Inflammatory macrophage treated with lipopolysaccharide for 1 hour (primary cell): Measurements from ENCODE around the gene COL6A1.

ENCODE experiments used
- DNase-seq, 2 donors: peaks; one replicate each; pipeline ENCODE4 v3.0.0-alpha.2; 2020 to 2022

The COL6A1 gene

DNA sequence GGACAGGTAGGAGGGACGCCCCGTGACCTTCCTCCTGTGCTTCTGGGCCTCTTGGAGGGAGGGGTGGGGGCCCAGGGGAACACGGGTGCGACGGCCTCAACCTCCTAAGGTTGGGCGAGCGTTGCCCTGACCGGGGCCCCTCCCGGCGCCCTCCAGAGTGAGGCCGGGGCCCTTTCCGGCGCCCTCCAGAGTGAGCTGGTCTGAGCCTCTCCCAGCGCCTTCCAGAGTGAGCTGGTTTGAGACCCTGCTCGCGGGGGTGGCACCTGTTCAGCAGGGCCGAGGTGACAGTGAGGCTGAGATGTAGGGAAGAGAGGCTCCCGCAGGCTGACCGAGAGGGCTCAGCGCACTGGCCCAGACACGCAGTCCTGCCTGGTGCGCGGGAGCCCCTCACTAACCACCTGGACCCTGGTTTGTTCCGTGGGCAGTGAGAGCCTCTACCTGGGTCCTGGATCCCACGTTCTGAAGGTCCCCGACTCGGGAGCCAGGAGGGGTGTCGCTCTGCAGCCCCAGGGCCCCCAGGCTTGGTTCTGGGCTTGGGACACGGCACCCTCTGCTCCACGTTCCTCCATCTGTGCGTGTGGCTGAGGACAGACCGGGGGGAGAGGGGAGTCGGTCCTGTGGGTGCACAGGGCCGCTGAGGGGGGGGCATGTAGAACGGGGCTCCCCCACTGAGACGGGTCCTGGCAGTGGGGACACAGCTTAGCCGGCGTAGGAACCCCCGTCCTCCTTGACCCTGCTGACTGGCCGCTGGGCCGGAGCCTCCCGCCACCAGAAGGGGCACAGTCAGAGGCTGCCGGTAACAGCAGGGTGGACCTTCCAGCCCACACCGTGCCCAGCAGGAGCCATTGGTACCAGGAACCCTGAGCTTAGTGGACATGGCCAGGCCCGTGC lies 1.4 kb downstream of the COL6A1 start:
- no peak for DNase-seq

DNA sequence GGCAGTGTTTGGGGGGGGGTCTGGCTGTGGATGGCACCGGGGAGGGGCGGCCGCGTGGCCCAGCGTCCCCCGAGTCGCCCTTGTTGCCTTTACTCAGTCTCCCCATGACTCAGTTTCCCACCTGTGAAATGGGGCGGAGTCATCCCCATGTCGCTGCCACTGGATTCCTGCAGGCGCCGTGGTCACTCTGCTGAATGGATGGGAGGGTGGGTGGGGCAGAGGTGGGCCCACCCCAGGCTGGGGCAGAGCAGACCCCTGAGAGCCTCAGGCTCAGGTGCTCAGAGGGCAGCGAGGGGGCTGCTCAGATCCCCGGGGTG lies 2.0 kb downstream of the COL6A1 start:
- no peak for DNase-seq

- no peak for DNase-seq
These were observed 2.5 kb downstream of the COL6A1 start for GRCh38 chr21:45983981-45984551.

DNA sequence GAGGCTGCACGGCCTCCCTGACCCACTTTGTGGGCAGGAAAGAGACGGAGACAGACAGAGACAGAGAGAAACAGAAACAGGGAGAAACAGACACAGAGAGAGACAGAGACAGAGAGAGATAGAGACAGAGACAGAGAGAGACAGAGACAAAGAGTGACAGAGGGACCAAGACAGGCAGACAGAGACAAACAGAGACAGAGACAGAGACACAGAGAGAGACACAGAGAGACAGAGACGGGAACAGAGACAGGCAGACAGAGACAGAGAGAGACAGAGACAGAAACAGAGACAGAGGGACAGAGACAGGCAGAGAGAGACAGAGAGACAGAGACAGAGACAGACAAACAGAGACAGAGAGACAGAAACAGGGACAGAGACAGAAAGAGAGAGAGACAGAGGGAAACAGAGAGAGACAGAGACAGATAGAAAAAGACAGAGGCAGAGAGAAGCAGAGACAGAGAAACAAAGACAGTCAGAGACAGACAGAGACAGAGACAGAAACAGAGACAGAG lies 3.1 kb downstream of the COL6A1 start:
- DNase-seq, result no peak

DNA sequence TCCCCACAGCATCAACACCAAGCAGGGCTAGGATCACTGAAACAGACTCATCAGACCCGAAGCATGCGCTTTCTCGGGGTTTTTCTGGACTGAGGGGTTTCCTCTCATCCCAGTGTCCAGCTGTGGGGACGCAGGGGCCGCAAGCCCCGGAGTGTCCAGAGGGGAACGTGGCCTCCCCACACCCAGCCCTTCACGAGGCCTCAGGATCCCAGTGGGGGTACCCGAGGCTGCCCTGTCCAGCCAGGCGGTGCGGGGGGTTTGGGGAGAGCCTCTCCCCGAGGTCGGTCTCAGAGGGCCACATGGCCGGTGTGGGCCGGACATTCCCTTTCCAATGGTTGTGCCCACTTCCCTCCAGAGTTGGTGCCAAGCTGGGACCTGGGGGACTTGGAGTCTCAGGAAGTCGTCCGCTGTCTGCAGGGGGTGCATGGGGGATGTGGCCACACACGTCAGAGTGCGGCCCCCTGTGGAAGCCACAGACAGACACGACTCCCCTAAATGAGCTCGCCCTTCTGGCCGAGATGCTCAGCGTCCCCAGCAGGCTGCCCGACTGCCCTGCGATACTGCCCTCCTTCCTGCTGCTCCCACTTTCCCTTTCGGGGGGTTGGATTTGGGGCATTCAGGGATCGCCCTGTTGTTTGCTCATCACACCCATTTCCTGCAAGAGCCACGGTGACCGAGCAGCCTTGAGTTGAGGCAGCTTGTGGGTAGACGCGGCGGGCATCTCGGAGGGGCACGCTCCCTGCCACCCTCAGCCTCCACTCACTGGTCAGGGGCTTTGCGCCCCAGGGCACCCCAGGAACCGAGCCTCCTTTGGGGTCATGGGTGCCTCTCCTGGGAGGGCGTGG lies 4.1 kb downstream of the COL6A1 start:
- DNase-seq, result no peak

GRCh38 chr21:45986316-45987051 lies 4.9 kb downstream of the COL6A1 start:
- DNase-seq, result no peak

DNA sequence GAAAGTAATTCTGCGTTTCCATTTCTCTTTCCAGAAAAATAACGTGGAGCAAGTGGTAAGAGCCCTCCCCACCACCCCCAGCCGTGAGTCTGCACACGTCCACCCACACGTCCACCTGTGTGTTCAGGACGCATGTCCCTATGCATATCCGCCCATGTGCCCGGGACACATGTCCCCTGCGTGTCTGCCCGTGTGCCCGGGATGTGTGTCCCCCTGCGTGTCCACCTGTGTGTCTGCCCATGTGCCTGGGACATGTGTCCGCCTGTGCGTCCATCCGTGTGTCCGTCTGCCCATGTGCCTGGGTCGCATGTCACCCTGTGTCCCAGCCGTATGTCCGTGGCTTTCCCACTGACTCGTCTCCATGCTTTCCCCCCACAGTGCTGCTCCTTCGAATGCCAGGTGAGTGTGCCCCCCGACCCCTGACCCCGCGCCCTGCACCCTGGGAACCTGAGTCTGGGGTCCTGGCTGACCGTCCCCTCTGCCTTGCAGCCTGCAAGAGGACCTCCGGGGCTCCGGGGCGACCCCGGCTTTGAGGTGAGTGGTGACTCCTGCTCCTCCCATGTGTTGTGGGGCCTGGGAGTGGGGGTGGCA lies 5.6 kb downstream of the COL6A1 start:
- no peak for DNase-seq

DNA sequence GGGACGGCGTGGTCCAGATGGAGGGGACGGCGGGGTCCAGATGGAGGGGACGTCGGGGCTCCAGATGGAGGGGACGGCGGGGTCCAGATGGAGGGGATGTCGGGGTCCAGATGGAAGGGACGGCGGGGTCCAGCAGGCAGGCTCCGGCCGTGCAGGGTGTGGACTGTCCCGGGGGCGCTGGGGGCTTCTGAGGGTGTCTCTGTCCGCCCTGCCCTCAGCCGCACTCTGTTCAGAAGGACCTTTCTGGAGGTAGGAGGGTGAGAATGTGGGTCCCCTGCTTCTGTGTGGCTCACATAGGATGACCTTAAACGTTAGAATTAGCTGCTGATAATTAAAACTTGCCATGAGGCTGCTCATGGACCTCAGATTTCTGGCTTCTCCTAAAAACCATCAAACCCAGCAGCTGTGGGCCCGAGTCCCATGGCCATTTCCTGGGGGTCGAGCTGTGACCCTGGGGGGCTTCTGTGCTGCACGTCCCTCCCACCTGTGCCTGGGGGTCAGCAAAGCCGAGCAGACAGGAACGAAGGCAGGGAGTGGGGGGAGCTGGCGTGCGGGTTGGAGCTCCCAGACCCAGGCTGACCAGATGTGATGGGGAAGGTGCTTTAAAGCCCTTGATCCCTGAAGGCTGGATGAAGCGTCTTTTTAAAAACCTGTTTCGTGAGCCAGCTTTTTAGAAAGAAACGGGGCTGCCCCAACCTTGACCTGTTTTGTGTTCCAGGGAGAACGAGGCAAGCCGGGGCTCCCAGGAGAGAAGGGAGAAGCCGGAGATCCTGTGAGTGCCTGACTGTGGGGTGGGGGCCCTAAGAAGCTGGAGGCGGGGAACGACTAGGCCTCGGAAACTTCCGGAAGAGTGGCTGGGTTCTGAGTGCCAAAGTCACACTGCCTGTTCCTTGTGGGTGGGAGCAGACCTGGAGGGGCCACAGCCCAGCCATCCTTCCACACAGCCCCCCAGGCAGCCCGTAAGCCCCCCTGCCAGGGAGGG lies 7.1 kb downstream of the COL6A1 start:
- DNase-seq, result no peak

DNA sequence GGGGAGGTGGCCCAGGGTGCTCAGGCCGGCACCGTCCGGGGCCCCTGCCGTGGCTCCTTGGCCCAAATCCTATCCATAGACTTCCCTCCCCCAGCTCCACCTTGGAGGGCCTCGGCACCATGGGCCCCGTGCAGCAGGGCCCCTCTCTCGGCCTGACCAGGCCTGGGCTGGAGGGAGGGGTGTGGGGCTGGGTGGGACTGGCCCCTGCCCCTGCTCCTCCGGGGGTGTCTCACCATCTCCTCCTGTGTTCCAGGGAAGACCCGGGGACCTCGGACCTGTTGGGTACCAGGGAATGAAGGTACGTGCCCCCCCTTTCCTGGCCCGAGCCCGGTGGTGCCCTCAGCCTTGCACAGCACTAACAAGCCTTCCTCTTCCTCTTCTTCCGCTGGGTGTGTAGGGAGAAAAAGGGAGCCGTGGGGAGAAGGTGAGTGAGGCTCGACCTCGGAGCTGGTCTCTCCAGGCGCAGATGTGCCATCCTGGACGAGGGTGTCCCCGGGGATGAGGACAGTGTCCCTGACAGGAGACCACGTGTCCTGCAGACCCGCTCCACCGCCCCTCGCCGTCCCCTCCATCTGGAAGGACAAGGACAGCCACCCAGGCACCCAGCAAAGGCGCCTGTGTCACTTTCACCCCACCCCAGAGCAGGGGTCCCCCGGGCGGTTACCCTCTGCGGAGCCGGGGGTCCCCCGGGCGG lies 7.9 kb downstream of the COL6A1 start:
- DNase-seq, result no peak

- no peak for DNase-seq
These were observed 8.6 kb downstream of the COL6A1 start for GRCh38 chr21:45990049-45990711.

- no peak for DNase-seq
These were observed 9.4 kb downstream of the COL6A1 start for GRCh38 chr21:45990741-45991605.

DNA sequence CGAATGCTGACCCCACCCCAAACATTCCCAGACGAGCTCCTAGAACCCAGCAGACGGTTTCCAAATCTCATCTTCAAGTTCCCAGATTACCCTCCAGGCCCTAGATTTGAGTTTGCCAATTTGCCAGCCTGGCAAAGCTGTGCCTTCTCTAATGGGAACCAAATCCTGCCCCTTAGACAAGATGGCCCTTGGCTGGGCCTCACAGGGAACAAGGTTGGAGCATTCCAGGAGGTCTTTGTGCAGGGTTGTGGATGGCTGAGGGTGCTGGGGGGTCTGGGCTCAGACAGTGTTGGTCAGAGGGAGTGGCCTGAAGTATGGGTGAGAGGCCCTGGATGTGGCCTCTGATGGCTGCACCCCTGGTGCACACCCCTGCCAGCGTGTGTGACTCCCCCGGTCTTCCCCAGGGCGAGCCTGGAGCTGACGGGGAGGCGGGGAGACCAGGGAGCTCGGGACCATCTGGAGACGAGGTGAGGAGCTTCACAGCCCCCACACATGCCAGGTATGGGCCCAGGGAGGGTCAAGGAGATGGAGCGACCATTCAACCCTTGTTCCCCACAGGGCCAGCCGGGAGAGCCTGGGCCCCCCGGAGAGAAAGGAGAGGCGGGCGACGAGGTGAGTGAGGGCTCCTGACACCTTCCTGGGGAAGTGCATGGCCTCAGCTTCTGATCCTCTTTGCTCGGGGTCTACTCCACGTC lies 10.2 kb downstream of the COL6A1 start:
- DNase-seq, result no peak

- DNase-seq, result no peak
These were observed 11.0 kb downstream of the COL6A1 start for GRCh38 chr21:45992301-45993209.

DNA sequence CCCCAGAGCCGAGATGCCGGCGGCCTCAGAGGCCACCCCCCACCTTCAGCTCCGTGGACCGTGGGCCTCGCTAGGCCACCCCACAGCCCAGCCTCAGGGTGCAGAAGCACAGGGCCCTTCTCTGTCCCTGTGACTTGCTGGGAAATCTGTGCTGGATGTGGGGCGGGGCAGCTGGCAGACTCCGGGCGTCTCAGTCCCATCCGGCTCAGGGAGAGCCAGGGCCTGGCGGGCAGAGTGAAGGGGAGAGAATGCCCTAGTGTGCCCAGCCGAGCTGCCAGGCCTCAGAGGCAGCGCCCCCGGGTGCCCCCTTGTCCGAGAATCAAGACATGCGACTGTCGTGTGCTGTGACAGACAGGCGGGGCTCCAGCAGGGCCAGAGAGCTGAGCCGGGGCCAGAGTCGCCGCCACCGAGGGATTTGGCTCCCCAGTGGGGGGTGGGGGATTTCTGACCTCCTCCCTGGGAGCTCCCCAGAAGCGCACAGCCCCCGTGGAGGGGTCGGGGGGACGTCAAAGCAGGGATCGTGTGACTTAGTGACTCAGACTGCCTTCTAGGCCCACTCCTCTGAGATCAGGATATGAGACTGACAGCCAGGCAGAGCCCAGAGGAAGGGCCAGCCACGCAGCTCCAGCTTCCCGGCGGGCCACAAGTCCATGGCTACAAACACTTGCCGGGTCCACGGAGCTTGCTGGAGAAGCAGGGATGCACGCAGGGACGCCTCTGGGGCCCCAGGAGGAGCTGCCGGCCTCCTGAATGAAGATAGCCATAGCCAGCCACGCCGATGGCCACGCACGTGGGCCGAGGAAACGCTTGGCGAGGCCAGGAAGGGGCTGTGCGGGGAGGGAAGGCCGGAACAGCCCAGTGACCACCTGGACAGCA lies 11.9 kb downstream of the COL6A1 start:
- no peak for DNase-seq

- DNase-seq, result no peak
These were observed 12.6 kb downstream of the COL6A1 start for GRCh38 chr21:45994086-45994661.
